Pancreas (tissue), 10 donors: ENCODE data around the gene FOXA2. TPM values are rescaled to one million over a fixed set of nuclear protein-coding genes. Genes with fewer than 3 reads are reported as not detected.

Experiments
- ATAC-seq, 4 donors: fragments of 200-7000 bp; cut with Tn5 transposase; one replicate each; pipeline versions ENCODE4 v1.8.0 to v1.9.1; 2020; ENCODE audit warnings: mild to moderate bottlenecking in 4 of 4, moderate library complexity in 4 of 4
- DNase-seq, 6 donors: peaks; one replicate each; pipeline ENCODE4 v3.0.0-alpha.2; 2020
- FAIRE-seq: peaks from 2 replicates; lab custom pipeline; 2012; peaks lifted over from hg19 to GRCh38; lab: Jason Lieb, UNC
- H3K27ac ChIP-seq, 4 donors: fragments of 200-600 bp; sonication (generic); 1 replicate in 3 of 4; 2 replicates in 1 of 4; pipeline versions ENCODE4 v1.5.0 to v1.8.0; 2020
- H3K27me3 ChIP-seq, 4 donors: fragments of 200-600 bp; one replicate each; pipeline ENCODE4 v1.8.0; 2021
- H3K36me3 ChIP-seq, 3 donors: fragments of 200-600 bp; sonication (generic) in 1 of 3; one replicate each; pipeline versions ENCODE4 v1.5.0 to v1.8.0; 2020 to 2021
- H3K4me1 ChIP-seq, 3 donors: fragments of 200-600 bp; one replicate each; pipeline ENCODE4 v1.8.0; 2021
- H3K4me3 ChIP-seq, 4 donors: fragments of 200-600 bp; sonication (generic) in 2 of 4; one replicate each; pipeline versions ENCODE4 v1.5.0 to v1.8.0; 2020 to 2021
- H3K9me3 ChIP-seq, 4 donors: fragments of 200-600 bp; one replicate each; pipeline ENCODE4 v1.8.0; 2021
- WGBS, 2 donors: extraction: QIAGEN DNeasy Blood & Tissue Kit; methylation state at CpG; one replicate each; pipeline ENCODE4 v1.1.7; 2013; 5-methylcytosine and 5-hydroxymethylcytosine counted together
- intact Hi-C, 3 donors: fragments of 100-400 bp; cut with DNase I; formaldehyde crosslinking; loops; one replicate each; pipeline versions ENCODE4 v1.11.1 to v1.14.2; 2022
- polyA plus RNA-seq, 2 donors: library from polyadenylated mRNA; stranded (reverse); fragments of 200-250 nt; gene quantifications; one replicate each; pipeline ENCODE4 v1.2.3, GENCODE V29; 2013
- total RNA-seq, 6 donors: library from RNA; stranded (reverse); fragmentation: NEBNext Ultra II Directional in 4 of 6; extraction: Animal tissue kit (Norgen Biotek cat#: 25700) in 4 of 6; gene quantifications; one replicate each; pipeline versions ENCODE4 v1.2.1 to v1.2.4, GENCODE V29; 2021 to 2023
- TF ChIP-seq, protein P1 (sequence below), 4 donors: fragments of 200-600 bp; sonication (generic) in 3 of 4; IDR thresholded peaks; one replicate each; pipeline versions ENCODE4 v1.5.0 to v1.8.0; 2021; ENCODE audit warnings: antibody characterized with exemption in 4 of 4
- donor health status: healthy with polysubstance abuse.
- donor health status: DM: no; HTN: no; CAD: no; lungs with moderate emphysema.
- donor health status: DM: no; HTN: no; CAD: no.
- donor health status: control.
- donor health status: control.
- donor health status: Bipolar disorder and iron deficiency.
- donor health status: DM: yes; HTN: yes; CAD: no.
- donor health status: DM: no; HTN: no; CAD: no.
- donor health status: DM: no; HTN: no; CAD: no.
- donor health status: DM: yes; HTN: yes; CAD: no.

FOXA2 gene
- total and polyA plus RNA-seq, 8 donors = 14.2 to 30.4 (median 18.3) TPM

DNA sequence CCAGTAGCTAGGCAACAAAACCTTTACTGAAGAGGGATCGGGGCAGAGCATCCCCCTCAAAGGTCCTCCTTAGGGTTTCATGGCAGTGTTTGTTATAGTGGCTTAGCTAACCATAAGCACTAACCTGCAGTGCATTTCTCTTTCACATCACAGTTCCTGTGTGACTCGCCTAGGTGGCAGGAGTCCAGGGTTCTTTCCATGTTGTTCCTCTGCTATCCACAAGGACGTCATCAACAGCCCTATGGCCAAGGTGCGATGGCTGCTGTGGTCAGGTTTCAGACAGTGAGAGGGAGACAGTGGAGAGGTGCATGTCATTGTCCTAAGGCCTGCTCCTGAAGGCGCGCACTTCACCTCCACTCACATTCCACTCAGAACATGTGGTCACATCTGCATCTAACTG lies 38.8 kb upstream of the FOXA2 start:
- intact Hi-C loops = no loop called here
- no peak for FAIRE-seq
- no peak overlapping the region for H3K27ac ChIP-seq
- 71 to 84% methylated on average over 6 of the region's 6 CpGs for WGBS, 2 donors
- peak in 1 of 6 donors; percentile 21 for DNase-seq
- no peaks in the 10 kb centered on the region for H3K27me3 ChIP-seq
- no peaks in the 10 kb centered on the region for H3K36me3 ChIP-seq
- TF ChIP-seq, protein P1, sequence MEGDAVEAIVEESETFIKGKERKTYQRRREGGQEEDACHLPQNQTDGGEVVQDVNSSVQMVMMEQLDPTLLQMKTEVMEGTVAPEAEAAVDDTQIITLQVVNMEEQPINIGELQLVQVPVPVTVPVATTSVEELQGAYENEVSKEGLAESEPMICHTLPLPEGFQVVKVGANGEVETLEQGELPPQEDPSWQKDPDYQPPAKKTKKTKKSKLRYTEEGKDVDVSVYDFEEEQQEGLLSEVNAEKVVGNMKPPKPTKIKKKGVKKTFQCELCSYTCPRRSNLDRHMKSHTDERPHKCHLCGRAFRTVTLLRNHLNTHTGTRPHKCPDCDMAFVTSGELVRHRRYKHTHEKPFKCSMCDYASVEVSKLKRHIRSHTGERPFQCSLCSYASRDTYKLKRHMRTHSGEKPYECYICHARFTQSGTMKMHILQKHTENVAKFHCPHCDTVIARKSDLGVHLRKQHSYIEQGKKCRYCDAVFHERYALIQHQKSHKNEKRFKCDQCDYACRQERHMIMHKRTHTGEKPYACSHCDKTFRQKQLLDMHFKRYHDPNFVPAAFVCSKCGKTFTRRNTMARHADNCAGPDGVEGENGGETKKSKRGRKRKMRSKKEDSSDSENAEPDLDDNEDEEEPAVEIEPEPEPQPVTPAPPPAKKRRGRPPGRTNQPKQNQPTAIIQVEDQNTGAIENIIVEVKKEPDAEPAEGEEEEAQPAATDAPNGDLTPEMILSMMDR (IDR thresholded peaks at IDR 0.05) = no peak
- ATAC-seq = peak in 2 of 4 donors; percentile 18 to 36
- no peak overlapping the region for H3K4me3 ChIP-seq
- no peaks in the 10 kb centered on the region for H3K9me3 ChIP-seq
- no peaks in the 10 kb centered on the region for H3K4me1 ChIP-seq

DNA sequence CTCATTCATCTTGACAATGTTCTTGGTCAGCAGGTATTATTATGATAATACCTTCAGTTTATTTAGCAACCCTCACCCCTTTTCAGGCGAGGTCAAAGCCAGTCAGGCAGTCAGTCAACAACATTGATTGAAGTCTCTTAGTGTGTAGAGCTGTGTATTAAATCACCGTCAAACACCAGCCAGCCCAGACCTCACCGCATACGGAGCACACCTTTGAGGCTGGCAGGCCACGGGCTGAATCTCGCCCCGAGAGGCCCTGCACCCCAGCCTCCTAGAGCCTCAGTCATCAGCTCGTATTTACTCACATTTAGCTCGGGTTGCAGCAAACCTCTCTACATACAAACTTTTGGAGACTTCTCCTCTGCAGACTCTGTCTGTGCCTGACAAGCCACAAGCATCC lies 36.0 kb upstream of the FOXA2 start:
- intact Hi-C loops = no loop called here
- Histone ChIP-seq H3K4me1 (no peaks in the 10 kb centered on the region), H3K27me3 (no peaks in the 10 kb centered on the region), H3K36me3 (no peaks in the 10 kb centered on the region), H3K27ac (no peak overlapping the region), H3K4me3 (no peak overlapping the region), H3K9me3 (no peaks in the 10 kb centered on the region)
- ATAC-seq (no peak), DNase-seq (no peak), FAIRE-seq (no peak)
- TF ChIP-seq, protein P1 (IDR thresholded peaks at IDR 0.05) = no peak
- 70 to 71% methylated on average over 9 of the region's 9 CpGs for WGBS, 2 donors

DNA sequence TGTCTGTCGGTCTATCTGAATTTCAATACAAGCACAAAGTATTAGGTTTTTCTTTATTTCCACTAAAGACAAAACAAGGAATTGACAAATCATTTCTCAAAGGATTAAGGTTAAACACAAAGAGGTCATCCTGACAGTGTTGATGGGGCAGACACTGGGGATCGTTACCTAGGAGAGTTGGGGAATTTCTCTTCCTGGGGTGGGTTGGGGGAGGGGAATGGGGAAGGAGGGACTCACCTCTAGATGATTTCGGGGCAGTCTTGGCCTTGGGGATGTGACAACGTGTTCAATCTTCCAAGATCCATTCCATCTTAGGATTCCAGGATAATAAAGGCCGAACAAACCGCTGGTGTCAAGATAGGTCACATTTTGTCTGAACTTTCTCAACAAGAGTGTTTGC lies 35.4 kb upstream of the FOXA2 start:
- TF ChIP-seq, protein P1 (IDR thresholded peaks at IDR 0.05) = no peak
- H3K36me3 ChIP-seq = no peaks in the 10 kb centered on the region
- H3K4me3 ChIP-seq = no peak overlapping the region
- H3K27ac ChIP-seq = no peak overlapping the region
- FAIRE-seq = no peak
- H3K9me3 ChIP-seq = no peaks in the 10 kb centered on the region
- H3K27me3 ChIP-seq = no peaks in the 10 kb centered on the region
- 59 to 78% methylated on average over 6 of the region's 6 CpGs for WGBS, 2 donors
- ATAC-seq = no peak
- H3K4me1 ChIP-seq = no peaks in the 10 kb centered on the region
- intact Hi-C loops = no loop called here
- no peak for DNase-seq

DNA sequence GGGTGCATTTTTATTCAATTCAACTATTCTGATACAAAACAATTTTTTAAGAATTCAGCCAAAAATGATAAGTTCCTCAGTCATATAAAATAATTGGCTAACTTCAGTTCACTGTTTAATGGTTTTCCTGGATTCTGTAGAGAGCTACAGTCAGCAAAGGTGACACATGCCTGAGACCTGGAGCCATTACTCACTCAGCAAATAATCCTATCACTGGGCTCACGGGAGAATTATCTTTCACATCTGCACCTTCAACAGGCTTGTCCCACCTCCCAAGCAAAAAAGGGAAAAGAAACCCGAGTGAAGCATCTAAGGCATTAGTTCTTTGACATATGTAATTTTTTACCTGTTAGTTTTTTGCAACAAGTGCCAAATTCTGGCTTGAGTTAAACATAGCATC lies 34.9 kb upstream of the FOXA2 start:
- Histone ChIP-seq H3K36me3 (no peaks in the 10 kb centered on the region), H3K4me1 (no peaks in the 10 kb centered on the region), H3K9me3 (no peaks in the 10 kb centered on the region), H3K27ac (no peak overlapping the region), H3K27me3 (no peaks in the 10 kb centered on the region), H3K4me3 (no peak overlapping the region)
- FAIRE-seq = no peak
- intact Hi-C loops = no loop called here
- TF ChIP-seq, protein P1 (IDR thresholded peaks at IDR 0.05) = no peak
- peak in 3 of 4 donors; percentile 44 to 69 (median 45) for ATAC-seq
- DNase-seq = no peak
- 12 to 14% methylated on average over 2 of the region's 2 CpGs for WGBS, 2 donors

DNA sequence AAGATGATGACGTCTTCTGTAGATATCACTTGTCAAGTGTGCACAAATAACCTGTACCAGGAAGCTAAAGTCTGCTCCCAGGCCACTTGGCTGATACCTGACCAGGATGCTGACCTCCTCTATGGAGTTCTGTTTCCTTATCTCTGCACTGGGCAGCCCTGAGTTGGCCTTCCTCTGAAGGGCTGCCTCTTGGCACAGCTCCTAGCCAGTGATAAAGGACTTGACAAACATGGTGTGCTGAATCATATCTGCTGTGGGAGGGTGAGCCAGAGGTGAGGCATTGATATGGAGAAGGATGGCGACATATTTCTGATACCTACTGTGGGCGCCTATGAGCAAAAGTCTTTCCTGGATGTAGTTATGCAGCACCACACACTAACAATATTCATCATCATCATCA lies 32.8 kb upstream of the FOXA2 start:
- intact Hi-C loops = no loop called here
- Histone ChIP-seq H3K9me3 (no peaks in the 10 kb centered on the region), H3K27me3 (no peaks in the 10 kb centered on the region), H3K27ac (peak overlapping the region in 1 of 4 donors; percentile 33), H3K4me3 (no peak overlapping the region), H3K4me1 (no peaks in the 10 kb centered on the region), H3K36me3 (no peaks in the 10 kb centered on the region)
- TF ChIP-seq, protein P1 (IDR thresholded peaks at IDR 0.05) = no peak
- no peak for FAIRE-seq
- 12 to 16% methylated on average over 3 of the region's 3 CpGs for WGBS, 2 donors
- peak in 5 of 6 donors; percentile 62 to 85 (median 82) for DNase-seq
- ATAC-seq = peak; percentile 95 to 98 (median 98)
